NCI-H510A (cell line): Measurements from ENCODE around the gene VPS51.
A peak's percentile ranks its signal among the peaks of the same experiment; 100 is the strongest.
"Not testable (repeated sequence)": the region's sequence is repeated elsewhere in the genome, so short reads cannot be mapped to it uniquely, and the experiment has no call there.

Experiments used
- DNase-seq: peaks from one replicate; lab custom pipeline; 2025; lab: John Stamatoyannopoulos, UW

VPS51 gene

DNA sequence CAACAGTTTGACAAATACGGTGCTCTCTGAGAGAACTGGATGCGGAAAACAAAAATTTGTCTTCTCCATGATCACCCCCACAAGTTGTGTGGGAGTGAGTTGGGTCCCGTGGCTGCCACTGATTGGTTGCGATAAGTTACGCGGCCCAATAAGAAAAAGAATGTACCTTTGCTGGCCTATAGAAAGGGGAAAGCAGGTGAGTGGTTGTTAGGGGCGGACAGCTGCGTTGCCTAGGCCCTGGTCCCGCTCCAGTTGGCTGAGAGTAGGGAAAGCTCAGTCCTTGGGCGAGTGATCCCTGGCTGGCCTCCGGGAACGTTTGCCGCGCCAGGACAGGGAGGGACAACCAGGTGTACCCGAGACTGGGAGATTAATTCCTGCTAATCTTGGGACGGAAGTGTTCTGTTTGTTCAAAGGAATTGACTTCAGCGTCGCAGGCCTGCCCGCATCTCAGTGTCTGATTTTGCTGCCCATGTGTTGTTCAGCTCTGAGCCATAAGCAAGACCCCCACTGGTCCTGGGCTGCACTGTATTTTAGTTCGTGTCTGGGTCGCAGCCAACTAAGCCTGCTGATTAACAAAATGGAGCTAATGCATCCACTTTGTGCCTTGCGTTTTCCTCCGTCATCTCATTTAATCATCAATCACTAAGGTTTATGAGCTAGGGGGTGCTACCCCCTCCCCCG lies 39.1 kb downstream of the VPS51 start:
- DNase-seq: peak; percentile 97

DNA sequence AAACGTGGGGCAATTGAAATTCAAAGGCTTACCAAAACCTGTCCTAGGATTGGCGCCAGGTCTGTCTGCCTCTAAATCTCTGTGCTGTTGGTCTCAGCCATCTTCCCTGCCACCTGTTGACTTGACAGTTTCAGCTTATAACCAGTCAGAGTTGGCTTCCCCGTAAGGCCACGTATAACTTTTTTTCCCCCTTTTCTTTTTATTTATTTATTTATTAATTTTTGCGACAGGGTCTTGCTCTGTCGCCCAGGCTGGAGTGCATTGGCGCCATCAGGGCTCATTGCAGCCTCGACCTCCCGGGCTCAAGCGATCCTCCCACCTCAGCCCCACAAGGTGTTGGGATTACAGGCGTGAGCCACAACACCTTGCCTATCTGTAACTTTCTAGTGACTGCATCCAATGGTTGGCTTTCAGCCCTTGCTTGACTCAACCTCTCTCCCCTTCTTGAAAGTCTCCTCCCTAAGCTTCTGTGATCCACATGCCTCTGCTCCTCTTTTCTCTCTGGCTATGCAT lies 39.7 kb downstream of the VPS51 start:
- no peak for DNase-seq

DNA sequence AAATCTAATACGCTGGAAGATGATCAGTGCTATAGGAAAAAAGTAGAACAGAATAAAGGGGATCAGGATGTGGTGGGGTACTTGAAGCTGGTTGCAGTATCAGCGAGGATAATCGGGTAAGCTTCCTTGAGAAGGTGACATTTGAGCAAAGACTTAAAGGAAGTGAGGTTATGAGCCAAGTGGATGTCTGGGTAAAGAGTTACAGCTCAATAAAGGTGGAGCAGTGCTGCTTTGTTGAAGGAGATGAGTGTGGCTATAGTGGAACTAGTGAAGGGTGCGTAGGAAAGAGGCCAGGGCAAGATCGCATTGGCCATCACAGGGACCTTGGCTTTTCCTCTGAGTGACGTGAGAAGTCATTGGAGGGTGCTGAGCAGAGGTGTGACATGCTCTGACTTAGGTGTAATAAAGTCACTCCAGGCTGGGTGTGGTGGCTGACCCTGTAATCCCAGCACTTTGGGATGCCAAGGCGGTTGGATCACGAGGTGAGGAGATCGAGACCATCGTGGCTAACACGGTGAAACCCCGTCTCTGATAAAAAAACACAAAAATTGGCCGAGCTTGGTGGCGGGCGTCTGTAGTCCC lies 40.6 kb downstream of the VPS51 start:
- DNase-seq: no peak

DNA sequence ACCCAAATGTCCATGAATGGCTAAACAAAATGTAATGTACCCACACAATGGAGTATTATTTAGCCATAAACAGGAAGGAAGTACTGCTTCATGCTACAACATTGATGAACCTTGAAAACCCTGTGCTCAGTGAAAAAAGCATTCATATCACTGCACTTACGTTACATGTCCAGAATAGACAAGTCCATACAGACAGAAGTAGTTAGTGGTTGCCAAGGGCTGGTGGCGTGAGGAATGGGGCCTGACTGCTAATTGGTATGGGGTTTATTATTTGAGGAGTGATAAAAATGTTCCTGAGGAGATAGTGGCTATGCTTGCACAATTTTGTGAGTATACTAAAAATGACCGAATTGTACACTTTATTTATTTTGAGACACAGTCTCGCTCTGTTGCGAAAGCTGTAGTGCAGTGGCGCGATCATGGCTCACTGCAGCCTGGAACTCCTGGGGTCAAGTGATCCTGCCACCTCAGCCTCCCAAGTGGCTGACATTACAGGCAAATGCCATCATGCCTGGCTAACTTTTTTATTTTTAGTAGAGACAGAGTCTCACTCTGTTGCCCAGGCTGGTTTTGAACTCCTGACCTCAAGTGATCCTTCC lies 46.0 kb downstream of the VPS51 start:
- DNase-seq: no peak

DNA sequence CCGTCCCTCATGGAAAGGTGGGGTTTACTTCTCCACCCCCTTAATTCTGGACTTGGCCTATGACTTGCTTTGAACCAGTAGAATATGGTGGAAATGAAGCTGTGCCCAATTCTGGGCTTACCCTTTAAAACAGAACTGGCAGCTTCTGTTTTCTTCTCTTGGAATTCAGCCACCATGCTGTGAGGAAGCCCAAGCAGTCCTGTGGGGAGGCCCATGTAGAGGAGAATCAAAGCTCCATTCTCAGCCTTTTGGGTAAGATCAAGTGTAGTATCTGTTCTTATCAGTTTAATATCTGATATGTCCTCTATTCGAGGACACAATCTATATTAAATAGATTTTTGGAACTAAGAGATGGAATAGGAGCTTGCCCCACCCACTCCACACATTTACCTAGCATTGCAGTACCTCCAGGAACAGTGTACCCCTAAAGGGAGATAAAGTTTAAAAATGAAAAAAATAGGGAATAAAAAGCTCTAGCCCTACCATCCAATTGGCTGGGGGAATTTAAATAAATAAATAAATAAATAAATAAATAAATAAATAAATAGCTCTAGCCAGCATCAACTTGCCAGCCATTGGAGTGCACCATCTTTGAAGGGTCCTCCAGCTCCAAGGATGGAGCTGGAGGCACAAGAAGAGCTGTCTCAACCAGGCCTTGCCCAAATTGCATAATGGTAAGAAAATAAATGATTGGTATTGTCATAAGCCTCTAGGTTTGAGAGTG lies 51.5 kb downstream of the VPS51 start:
- no peak for DNase-seq

DNA sequence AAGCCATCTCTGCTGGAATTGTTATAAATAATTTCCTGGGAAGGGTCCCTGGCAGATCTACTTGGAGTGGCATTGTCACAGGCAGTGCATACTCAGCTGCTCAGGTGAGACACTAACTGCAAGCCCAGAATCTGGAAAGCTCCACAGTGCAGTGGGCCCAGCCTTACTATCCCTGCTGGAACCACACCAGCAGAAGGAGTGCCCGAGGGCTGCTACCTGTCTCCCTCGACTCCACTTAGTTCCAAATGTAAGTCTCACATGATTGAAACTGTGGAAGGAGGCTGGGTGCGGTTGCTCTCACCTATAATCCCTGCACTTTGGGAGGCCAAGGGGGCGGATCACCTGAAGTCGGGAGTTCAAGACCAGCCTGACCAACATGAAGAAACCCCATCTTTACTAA lies 52.6 kb downstream of the VPS51 start:
- DNase-seq: no peak

DNA sequence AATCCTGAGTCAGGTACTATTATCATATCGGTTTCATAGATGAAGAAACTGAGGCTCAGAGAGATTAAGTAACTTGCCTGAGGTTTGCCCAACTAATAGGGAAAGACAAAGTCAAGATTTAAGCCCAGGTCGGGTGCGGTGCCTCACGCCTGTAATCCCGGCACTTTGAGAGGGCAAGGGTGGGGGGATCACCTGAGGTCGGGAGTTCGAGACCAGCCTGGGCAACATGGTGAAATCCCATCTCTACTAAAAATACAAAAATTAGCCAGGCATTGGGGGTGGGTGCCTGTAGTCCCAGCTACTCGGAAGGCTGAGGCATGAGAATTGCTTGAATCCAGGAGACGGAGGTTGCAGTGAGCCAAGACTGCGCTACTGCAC lies 54.1 kb downstream of the VPS51 start:
- not testable (repeated sequence) for DNase-seq

DNA sequence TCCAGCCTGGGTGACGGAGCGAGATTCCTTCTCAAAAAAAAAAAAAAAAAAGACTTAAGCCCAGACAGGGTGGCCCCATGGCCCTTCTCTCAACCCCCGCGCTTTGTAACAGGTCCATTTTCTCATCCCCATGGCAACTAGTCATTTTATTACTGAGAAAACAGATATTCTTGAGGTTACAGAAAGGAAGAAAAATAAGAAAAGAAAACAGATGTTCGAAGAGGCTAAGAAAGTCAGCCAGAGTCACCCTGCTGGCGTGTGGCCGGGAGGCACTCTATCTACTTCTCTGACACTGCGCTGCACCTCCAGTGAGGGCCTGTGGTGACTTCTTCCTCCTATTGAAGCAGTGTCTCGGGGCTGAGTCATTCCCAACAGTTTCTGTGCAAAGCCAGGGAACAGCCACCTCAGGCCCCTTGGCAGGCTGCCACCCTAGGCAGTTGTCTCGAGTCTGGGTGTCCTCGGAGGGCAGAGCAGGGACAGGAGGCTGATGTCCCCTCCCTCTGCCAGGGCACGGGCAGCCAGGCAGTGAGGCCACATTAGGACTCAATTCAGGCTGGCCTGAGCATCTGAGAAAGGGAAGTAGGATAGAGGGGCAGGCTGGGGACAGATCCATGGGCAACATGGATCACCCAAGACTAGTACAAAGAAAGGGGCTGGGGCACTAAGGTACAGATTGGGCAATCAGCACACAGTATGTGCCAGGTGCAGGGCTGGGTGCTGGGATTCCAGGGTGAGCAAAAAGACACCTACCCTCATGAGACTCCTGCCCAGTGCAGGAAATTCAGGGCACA lies 54.7 kb downstream of the VPS51 start:
- DNase-seq: peak; percentile 65

DNA sequence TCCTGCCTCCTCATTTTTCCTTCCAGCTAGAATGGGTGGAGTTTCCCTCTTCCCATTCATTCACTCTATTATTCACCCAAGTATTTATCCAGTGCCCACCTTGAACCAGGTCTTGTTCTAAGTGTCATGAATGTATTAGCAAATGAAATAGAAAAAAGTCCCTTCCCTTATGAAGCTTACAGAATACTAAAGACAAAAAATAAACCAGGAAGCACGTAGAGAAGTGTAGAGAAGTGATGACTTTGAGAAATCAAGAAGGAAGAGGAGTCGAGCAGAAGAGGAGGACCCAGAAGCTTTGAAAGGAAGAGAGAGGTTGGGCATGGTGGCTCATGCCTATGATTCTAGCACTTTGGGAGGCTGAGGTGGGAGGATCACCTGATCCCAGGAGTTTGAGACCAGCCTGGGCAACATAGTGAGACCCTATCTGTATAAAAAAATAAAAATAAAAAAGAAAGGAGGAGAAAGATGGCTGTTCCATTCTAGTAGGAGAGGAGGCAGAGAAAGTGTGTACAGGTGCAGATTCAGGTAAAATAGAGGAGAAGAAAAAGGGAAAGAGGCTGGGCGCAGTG lies 55.4 kb downstream of the VPS51 start:
- no peak for DNase-seq

DNA sequence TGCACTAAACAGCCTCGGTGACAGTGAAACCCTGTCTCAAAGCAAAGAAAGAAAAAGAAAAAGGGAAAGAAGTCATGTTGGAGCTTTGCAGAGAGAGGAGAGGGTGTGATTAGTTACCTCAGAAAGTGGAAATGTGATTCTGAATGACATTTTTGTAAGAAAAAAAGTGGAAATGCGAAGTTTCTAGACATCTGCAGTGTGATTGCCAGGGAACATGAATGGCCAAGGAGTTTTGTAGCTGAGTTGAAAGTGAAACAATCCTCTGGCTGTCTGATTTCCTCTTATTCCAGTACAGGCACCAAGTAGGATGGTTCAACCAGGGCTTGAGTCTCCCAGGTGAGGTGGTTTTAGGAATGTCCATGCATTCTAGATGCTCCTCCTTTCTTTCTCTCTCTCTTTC lies 56.1 kb downstream of the VPS51 start:
- no peak for DNase-seq

DNA sequence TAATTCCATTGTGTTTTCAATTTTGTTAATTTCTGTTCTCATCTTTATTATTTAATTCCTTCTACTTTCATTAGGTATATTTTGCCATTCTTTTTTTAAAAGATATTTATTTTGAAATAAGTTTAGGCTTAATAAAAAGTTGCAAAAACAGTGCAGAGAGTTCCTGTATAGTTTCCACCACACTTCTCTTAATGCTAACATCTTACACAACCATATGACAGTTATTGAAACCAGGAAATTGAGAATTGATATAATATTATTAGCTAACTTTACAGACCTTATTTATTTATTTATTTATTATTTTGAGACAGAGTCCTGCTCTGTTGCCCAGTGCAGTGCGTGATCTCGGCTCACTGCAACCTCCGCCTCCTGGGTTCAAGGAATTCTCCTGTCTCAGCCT lies 60.2 kb downstream of the VPS51 start:
- DNase-seq: no peak

DNA sequence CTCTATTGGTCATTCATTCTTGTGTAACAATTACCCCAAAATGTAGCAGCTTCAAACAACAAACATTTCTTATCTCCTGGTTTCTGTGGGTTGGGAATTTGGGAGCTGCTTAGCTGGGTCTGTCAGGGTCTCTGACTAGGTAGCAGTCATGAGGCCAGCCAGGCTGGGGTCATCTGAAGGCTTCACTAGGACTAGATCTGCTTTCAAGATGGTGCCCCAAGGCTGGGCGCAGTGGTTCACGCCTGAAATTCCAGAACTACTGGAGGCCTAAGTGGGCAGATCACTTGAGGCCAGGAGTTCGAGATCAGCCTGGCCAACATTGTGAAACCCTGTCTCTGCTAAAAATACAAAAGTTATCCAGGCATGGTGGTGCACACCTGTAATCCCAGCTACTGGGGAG lies 60.9 kb downstream of the VPS51 start:
- DNase-seq: no peak

DNA sequence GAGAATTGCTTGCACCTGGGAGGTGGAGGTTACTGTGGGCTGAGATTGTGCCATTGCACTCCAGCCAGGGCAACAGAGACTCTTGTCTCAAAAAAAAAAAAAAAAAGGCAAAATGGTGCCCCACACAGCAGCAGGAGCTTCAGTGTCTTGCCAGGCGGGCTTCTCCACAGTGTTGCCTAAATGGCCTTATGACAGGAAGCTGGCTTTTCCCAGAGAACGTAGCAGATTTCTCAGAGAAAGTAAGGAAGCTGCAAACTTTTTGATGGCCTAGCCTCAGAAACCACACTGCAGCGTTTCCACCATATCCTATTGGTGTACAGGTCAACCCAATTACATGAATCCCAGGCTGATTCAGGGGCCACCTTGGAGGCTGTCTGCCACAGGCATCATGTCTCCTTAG lies 61.3 kb downstream of the VPS51 start:
- DNase-seq: no peak

DNA sequence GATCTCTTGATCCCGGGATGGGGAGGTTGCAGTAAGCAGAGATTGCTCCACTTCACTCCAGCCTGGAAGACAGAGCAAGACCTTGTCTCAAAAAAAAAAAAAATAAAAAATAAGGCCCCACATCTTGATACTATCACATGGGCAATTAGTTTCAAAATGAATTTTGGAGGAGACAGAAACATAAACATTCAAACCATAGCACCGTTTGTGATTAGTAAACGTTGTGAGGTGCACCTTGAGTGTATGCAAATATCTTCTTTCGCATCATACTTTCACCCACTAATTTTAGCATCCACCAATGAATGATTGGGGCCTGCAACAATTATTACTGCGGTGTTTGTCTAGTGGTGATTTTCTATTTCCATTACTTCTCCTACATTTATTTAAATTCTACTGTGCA lies 63.0 kb downstream of the VPS51 start:
- no peak for DNase-seq

DNA sequence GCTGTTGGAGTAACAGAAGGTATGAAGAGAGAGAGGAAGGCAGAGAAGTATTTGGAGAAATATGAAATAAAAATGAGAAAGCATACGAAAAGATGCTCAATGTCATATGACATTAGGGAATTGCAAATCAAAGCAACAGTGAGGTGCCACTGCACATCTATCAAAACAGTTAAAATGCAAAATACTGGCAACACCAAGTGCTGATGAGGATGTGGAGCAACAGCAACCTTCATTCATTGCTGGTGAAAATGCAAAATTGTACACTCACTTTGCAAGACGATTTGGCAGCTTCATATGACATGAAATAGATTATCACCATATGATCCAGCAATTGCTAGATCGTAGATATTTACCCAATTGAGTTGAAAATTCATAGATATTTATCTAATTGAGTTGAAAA lies 64.6 kb downstream of the VPS51 start:
- no peak for DNase-seq
